MM.1S (cell line): ENCODE data around the gene COX15.

ENCODE experiments used
- DNase-seq: peaks from one replicate; pipeline ENCODE4 v3.0.0-alpha.2; 2015
- H2AFZ ChIP-seq: fragments of 300-600 bp; sonication (generic); 2 replicates; pipeline ENCODE4 v1.6.0; 2016; ENCODE audit warnings: antibody characterized with exemption, low read length
- H3F3A ChIP-seq: fragments of 300-600 bp; sonication (generic); 2 replicates; pipeline ENCODE4 v1.6.1; 2016; ENCODE audit warnings: mild to moderate bottlenecking, antibody characterized with exemption, low read length, moderate library complexity, mixed read lengths; ENCODE audit not compliant: insufficient read depth
- H3K27ac ChIP-seq: fragments of 300-600 bp; sonication (generic); 2 replicates; pipeline ENCODE4 v1.5.1; 2016; ENCODE audit warnings: mild to moderate bottlenecking, low read length
- H3K27me3 ChIP-seq: fragments of 300-600 bp; sonication (generic); replicated peaks from 2 replicates; pipeline ENCODE4 v1.6.0; 2016; ENCODE audit warnings: low read length; ENCODE audit not compliant: insufficient read depth
- H3K36me3 ChIP-seq: fragments of 300-600 bp; sonication (generic); replicated peaks from 2 replicates; pipeline ENCODE4 v1.6.1; 2016; ENCODE audit warnings: mild to moderate bottlenecking, low read length, mixed read lengths; ENCODE audit not compliant: insufficient read depth
- H3K4me1 ChIP-seq: fragments of 300-600 bp; sonication (generic); 2 replicates; pipeline ENCODE4 v1.6.1; 2016; ENCODE audit warnings: low read length, mixed read lengths
- H3K4me2 ChIP-seq: fragments of 300-600 bp; sonication (generic); 2 replicates; pipeline ENCODE4 v1.6.0; 2016; ENCODE audit warnings: low read depth, low read length
- H3K4me3 ChIP-seq: fragments of 300-600 bp; sonication (generic); 2 replicates; pipeline ENCODE4 v1.5.1; 2016; ENCODE audit warnings: low read length, mixed read lengths
- H3K79me2 ChIP-seq: fragments of 300-600 bp; sonication (generic); 2 replicates; pipeline ENCODE4 v1.6.1; 2016; ENCODE audit warnings: mixed run types, low read length, mixed read lengths
- H3K9ac ChIP-seq: fragments of 300-600 bp; sonication (generic); 2 replicates; pipeline ENCODE4 v1.6.1; 2016; ENCODE audit warnings: low read length, mixed read lengths
- H3K9me2 ChIP-seq: fragments of 300-600 bp; sonication (generic); replicated peaks from 2 replicates; pipeline ENCODE4 v1.6.1; 2016; ENCODE audit warnings: mild to moderate bottlenecking, low read length, mixed read lengths; ENCODE audit not compliant: insufficient read depth
- H3K9me3 ChIP-seq: fragments of 300-600 bp; sonication (generic); replicated peaks from 2 replicates; pipeline ENCODE4 v1.6.1; 2016; ENCODE audit warnings: mild to moderate bottlenecking, low read length, mixed read lengths; ENCODE audit not compliant: insufficient read depth
- H4K20me1 ChIP-seq: fragments of 300-600 bp; sonication (generic); 2 replicates; pipeline ENCODE4 v1.6.1; 2016; ENCODE audit warnings: mild to moderate bottlenecking, low read length, moderate library complexity, mixed read lengths; ENCODE audit not compliant: insufficient read depth
- CTCF ChIP-seq: fragments of 300-600 bp; sonication (generic); IDR thresholded peaks from 2 replicates; pipeline ENCODE4 v1.5.1; 2016; ENCODE audit warnings: antibody characterized with exemption, low read length, mixed read lengths
- EZH2 ChIP-seq: fragments of 300-600 bp; sonication (generic); optimal IDR thresholded peaks from 2 replicates; pipeline ENCODE3; 2017; ENCODE audit warnings: low read depth, mild to moderate bottlenecking, antibody characterized with exemption, low read length, mixed read lengths
- EZH2phosphoT487 ChIP-seq: fragments of 300-600 bp; sonication (generic); IDR thresholded peaks from 2 replicates; pipeline ENCODE4 v1.6.1; 2018; ENCODE audit warnings: antibody characterized with exemption, low read length

COX15 gene

GRCh38 chr10:99685597-99685967 is 46.3 kb downstream of the COX15 start:
- Histone ChIP-seq H3K36me3 (no peaks in the 10 kb centered on the region), H3K27me3 (no peaks in the 10 kb centered on the region), H3F3A (no peaks in the 10 kb centered on the region), H4K20me1 (no peaks in the 10 kb centered on the region), H3K4me1 (no peaks in the 10 kb centered on the region), H3K9me2 (no peaks in the 10 kb centered on the region), H3K79me2 (no peaks in the 10 kb centered on the region), H3K27ac (no peak overlapping the region), H2AFZ (no peak overlapping the region), H3K4me3 (no peak overlapping the region), H3K9ac (no peak overlapping the region), H3K4me2 (no peak overlapping the region), H3K9me3 (no peaks in the 10 kb centered on the region)
- DNase-seq = no peak
- no peak for TF ChIP-seq EZH2
- no peak for TF ChIP-seq EZH2phosphoT487
- TF ChIP-seq CTCF = no peak

- H3F3A ChIP-seq = no peaks in the 10 kb centered on the region
- H3K9me2 ChIP-seq = no peaks in the 10 kb centered on the region
- no peak for DNase-seq
- no peaks in the 10 kb centered on the region for H3K9me3 ChIP-seq
- H3K36me3 ChIP-seq = no peaks in the 10 kb centered on the region; the same call in 1 of the 2 replicates
- no peak overlapping the region for H3K9ac ChIP-seq
- TF ChIP-seq CTCF (0 out of 2 replicates have a peak, but pooled peaks have one; percentile 14), EZH2phosphoT487 (no peak)
- H3K4me2 ChIP-seq = no peak overlapping the region
- H4K20me1 ChIP-seq = no peaks in the 10 kb centered on the region
- H3K79me2 ChIP-seq = no peaks in the 10 kb centered on the region
- H2AFZ ChIP-seq = no peak overlapping the region
- H3K27ac ChIP-seq = no peak overlapping the region
- H3K4me1 ChIP-seq = no peaks in the 10 kb centered on the region
- no peak overlapping the region for H3K4me3 ChIP-seq
- no peaks in the 10 kb centered on the region for H3K27me3 ChIP-seq
Measured at GRCh38 chr10:99682752-99683151, 49.2 kb downstream of the COX15 start.
